Measurements from ENCODE around the gene GSG1L2. TPM values are rescaled to one million over a fixed set of nuclear protein-coding genes. Genes with fewer than 3 reads are reported as not detected.

GSG1L2 gene
- total and polyA plus RNA-seq, 5 donors from 2014 or later, result not detected

DNA sequence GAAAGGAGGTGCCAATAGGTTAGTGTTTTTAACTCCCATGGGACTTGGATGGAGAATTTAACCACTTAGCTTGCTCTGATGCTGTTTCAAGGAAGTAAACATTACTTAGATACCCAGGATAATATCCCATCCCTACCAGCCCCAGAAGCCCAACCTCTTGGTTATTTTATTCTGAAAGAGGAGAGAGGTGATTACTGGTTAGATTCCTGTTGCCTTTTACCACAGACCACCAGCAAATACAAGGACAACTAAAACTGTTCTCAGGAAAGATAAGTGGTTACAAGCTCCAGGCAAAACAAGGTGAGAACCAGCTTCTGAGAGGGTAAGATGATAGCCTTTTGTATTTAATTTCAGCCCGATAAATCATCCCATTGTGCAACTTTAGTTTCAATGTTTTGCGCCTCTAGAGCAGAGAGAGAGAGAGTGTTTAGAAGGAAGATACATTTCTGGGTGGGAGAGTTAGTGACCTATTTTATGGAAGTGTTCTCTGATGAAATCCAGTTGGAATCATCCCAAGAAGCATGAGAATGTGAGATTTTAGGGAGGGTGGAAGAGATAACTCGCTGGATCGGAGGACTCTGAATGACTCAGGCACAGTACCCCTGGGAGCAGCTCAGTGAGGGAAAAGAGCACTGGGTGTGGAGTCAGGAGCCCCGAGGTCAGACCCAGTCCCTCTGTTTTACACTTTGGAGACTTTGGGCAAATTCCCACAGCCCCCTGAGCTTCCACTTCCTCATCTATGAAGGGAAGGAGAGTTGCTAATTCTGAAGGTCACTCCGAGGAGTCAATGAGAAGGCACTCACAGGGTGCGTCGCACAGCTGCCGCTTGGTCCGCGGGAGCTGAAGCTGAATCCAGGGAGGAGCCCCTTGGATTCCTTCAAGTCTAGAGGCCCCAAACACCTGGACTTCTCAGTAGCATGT lies 15.9 kb upstream of the GSG1L2 start:
- Histone ChIP-seq H3K9me3 (ENCODE audit: control insufficient read depth in 2 of 2, low read length in 2 of 2) (no peaks in the 10 kb centered on the region), H3K4me3 (ENCODE audit: low read depth, low read length) (no peak overlapping the region), H3K27me3 (ENCODE audit: control insufficient read depth, insufficient read depth, low read length) (no peaks in the 10 kb centered on the region), H3K36me3 (ENCODE audit: control insufficient read depth, insufficient read depth, low read length) (no peaks in the 10 kb centered on the region), H3K4me1 (ENCODE audit: control insufficient read depth, insufficient read depth, low read length, poor library complexity, severe bottlenecking) (no peaks in the 10 kb centered on the region), H3K27ac (ENCODE audit: insufficient read depth, low read length, poor library complexity, severe bottlenecking) (no peak overlapping the region)
- H3K27ac Mint-ChIP-seq, result no peak overlapping the region
- DNase-seq (no peak), ATAC-seq (ENCODE audit: low read depth in 2 of 2) (no peak)
- no peaks in the 10 kb centered on the region for H3K27me3 Mint-ChIP-seq
- no peaks in the 10 kb centered on the region for H3K36me3 Mint-ChIP-seq
- H3K9me3 Mint-ChIP-seq, result peaks cover 0 to 2% (median 0%) of the 10 kb centered on the region in 7 donors
- no peaks in the 10 kb centered on the region for H3K4me1 Mint-ChIP-seq
- H3K4me3 Mint-ChIP-seq, result no peak overlapping the region

DNA sequence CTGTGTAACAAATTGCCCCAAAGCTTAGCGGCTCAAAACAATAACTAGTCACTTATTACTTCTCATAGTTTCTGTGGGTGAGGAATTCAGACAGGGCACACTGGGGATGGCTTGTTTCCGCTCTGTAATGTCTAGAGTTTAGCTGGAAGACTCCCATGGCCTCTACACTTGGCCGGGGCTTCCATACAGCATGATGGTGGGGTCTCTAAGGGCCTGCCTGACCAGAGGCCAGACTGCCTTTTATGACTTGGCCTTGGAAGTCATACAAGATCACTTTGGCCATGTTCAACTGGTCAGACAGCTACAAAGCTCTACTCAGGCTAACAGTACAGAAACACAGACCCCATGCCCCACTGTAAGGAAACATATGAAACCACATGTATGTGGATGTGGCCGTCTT lies 12.0 kb upstream of the GSG1L2 start:
- DNase-seq (no peak), ATAC-seq (ENCODE audit: low read depth in 2 of 2) (no peak)
- no peaks in the 10 kb centered on the region for H3K9me3 ChIP-seq (ENCODE audit: control insufficient read depth in 2 of 2, low read length in 2 of 2)
- no peaks in the 10 kb centered on the region for H3K36me3 ChIP-seq (ENCODE audit: control insufficient read depth, insufficient read depth, low read length)
- no peaks in the 10 kb centered on the region for H3K36me3 Mint-ChIP-seq
- no peaks in the 10 kb centered on the region for H3K4me1 Mint-ChIP-seq
- no peak overlapping the region for H3K4me3 Mint-ChIP-seq
- H3K27ac Mint-ChIP-seq, result no peak overlapping the region
- peaks cover 9% of the 10 kb centered on the region for H3K27me3 Mint-ChIP-seq
- no peak overlapping the region for H3K27ac ChIP-seq (ENCODE audit: insufficient read depth, low read length, poor library complexity, severe bottlenecking)
- H3K4me1 ChIP-seq (ENCODE audit: control insufficient read depth, insufficient read depth, low read length, poor library complexity, severe bottlenecking), result no peaks in the 10 kb centered on the region
- no peaks in the 10 kb centered on the region for H3K27me3 ChIP-seq (ENCODE audit: control insufficient read depth, insufficient read depth, low read length)
- no peak overlapping the region for H3K4me3 ChIP-seq (ENCODE audit: low read depth, low read length)
- H3K9me3 Mint-ChIP-seq, result no peaks in the 10 kb centered on the region

DNA sequence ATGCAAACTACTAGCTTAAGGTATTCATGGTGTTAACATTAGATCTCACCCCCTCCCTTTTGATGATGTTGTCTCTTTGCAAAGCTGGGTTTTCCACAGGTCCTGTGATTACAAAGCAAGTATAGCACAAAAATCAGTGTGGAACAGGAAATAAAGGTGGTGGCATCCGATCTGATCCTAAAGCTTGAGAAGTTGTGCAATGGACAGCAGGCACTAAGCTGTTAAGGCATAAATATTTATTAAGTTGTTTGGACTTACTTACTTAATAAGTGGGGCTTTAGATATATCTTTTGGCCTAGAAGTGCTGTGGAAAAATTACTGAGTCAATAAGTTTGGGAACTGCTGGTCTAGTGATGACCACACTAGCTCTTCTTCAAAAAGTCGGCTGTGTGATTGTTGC lies 8.8 kb upstream of the GSG1L2 start:
- Histone ChIP-seq H3K4me1 (ENCODE audit: control insufficient read depth, insufficient read depth, low read length, poor library complexity, severe bottlenecking) (no peaks in the 10 kb centered on the region), H3K36me3 (ENCODE audit: control insufficient read depth, insufficient read depth, low read length) (no peaks in the 10 kb centered on the region), H3K27ac (ENCODE audit: insufficient read depth, low read length, poor library complexity, severe bottlenecking) (no peak overlapping the region), H3K9me3 (ENCODE audit: control insufficient read depth in 2 of 2, low read length in 2 of 2) (no peaks in the 10 kb centered on the region), H3K4me3 (ENCODE audit: low read depth, low read length) (no peak overlapping the region), H3K27me3 (ENCODE audit: control insufficient read depth, insufficient read depth, low read length) (no peaks in the 10 kb centered on the region)
- Mint-ChIP-seq H3K9me3 (no peaks in the 10 kb centered on the region), H3K4me3 (no peak overlapping the region), H3K36me3 (no peaks in the 10 kb centered on the region), H3K27me3 (peaks cover 9% of the 10 kb centered on the region), H3K27ac (no peak overlapping the region), H3K4me1 (no peaks in the 10 kb centered on the region)
- no peak for ATAC-seq (ENCODE audit: low read depth in 2 of 2)
- DNase-seq, result no peak

DNA sequence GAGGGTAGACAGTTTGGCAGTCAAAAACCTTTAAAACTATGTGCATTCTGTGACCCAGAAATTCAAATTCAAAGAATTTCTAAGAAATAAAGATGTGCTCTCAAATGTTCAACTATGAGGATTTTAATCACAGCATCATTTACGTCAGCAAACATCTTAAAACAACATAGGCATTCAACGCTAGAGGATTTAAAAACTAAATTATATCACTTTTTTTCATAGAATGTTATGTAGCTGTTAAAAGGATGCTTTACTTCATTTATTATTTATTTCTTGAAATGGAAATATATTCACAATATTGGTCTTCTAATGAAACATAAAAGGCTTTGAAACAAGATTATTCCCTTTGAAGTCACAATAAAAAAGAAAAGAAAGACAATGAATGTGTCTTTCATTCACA lies 7.5 kb upstream of the GSG1L2 start:
- H3K9me3 Mint-ChIP-seq, result no peaks in the 10 kb centered on the region
- Histone ChIP-seq H3K9me3 (ENCODE audit: control insufficient read depth in 2 of 2, low read length in 2 of 2) (no peaks in the 10 kb centered on the region), H3K27ac (ENCODE audit: insufficient read depth, low read length, poor library complexity, severe bottlenecking) (no peak overlapping the region), H3K27me3 (ENCODE audit: control insufficient read depth, insufficient read depth, low read length) (no peaks in the 10 kb centered on the region), H3K36me3 (ENCODE audit: control insufficient read depth, insufficient read depth, low read length) (no peaks in the 10 kb centered on the region), H3K4me3 (ENCODE audit: low read depth, low read length) (no peak overlapping the region), H3K4me1 (ENCODE audit: control insufficient read depth, insufficient read depth, low read length, poor library complexity, severe bottlenecking) (no peaks in the 10 kb centered on the region)
- H3K27me3 Mint-ChIP-seq, result peaks cover 12% of the 10 kb centered on the region
- ATAC-seq (ENCODE audit: low read depth in 2 of 2), result no peak
- no peaks in the 10 kb centered on the region for H3K4me1 Mint-ChIP-seq
- H3K36me3 Mint-ChIP-seq, result no peaks in the 10 kb centered on the region
- H3K27ac Mint-ChIP-seq, result no peak overlapping the region
- DNase-seq, result no peak
- no peak overlapping the region for H3K4me3 Mint-ChIP-seq

DNA sequence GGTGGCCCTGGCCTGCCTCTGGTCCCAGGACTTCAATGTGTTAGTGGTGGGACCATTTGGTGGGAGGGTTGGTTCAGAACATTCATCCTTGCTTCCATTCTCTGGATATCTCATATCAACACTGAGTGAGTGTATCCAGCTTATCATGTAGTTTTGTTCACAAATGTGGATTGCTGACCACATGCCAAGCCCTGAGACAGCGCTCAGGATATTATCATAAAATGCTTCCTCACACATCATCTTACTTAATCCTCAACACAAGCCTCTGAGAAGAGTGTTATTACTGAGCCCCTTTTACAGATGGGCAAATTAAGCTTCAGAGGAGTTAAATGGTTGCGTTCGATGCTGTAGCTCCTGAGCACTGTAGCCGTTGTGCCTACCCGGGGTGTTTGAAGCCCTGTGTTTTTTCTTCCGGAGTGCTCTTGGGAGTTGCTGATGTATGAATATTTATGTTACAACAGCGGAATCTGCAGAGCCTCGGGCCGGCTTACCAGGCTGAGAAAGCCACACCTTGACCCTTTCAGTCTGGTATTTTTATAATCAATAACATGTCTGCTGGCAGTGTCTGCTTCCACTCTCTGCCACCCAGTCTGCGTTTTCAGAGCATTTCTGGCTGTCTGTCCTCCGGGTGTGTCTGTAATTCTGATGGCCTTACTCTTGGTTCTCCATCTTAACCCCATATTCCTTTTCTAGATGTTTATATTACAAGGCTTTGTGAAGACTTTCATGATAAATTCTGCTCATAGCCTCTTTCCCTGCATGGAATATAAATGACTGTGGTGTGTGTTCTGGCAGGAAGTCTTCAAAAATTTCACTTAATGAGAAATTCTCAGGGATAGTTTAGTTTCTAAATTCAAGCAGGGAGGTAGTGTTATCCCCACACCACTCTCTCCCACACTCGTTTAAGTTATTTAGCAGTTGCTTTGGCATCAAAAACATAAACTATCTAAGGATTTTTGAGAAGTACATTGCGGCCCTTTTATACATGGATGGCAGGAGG lies 6.7 kb upstream of the GSG1L2 start:
- Mint-ChIP-seq H3K27me3 (peaks cover 12% of the 10 kb centered on the region), H3K4me3 (no peak overlapping the region), H3K27ac (no peak overlapping the region), H3K9me3 (peaks cover 0 to 3% (median 0%) of the 10 kb centered on the region in 7 donors), H3K4me1 (no peaks in the 10 kb centered on the region), H3K36me3 (no peaks in the 10 kb centered on the region)
- ATAC-seq (ENCODE audit: low read depth in 2 of 2) (no peak), DNase-seq (no peak)
- Histone ChIP-seq H3K4me3 (ENCODE audit: low read depth, low read length) (no peak overlapping the region), H3K36me3 (ENCODE audit: control insufficient read depth, insufficient read depth, low read length) (no peaks in the 10 kb centered on the region), H3K4me1 (ENCODE audit: control insufficient read depth, insufficient read depth, low read length, poor library complexity, severe bottlenecking) (no peaks in the 10 kb centered on the region), H3K9me3 (ENCODE audit: control insufficient read depth in 2 of 2, low read length in 2 of 2) (no peaks in the 10 kb centered on the region), H3K27me3 (ENCODE audit: control insufficient read depth, insufficient read depth, low read length) (no peaks in the 10 kb centered on the region), H3K27ac (ENCODE audit: insufficient read depth, low read length, poor library complexity, severe bottlenecking) (no peak overlapping the region)

DNA sequence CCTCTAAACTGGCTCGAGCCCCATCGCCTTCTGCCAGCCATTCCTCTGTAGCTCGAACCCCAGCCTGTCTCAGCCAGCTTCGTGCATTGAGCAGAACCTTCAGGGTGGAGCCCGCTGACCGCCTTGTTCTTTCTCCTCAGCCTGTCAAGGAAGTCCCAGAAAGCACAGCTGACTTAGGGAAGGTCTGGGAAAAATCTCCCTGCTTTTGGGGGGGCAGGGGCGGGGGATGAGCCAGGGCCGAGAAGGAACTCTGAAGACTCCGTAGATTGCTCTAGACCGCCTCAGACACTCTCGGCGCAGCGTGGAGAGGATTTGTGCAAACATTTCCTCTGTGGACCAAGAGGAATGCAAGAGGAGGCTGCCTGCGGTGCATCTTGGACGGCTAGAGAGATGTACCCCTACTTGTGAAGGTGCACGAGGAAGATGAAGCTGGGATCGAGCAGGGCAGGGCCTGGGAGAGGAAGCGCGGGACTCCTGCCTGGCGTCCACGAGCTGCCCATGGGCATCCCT lies 3.8 kb upstream of the GSG1L2 start, which contains the start of gene GLP2R:
Gene GLP2R (plus strand): TSS at position 284 of the 510 bp plus-strand sequence. CDS start 140 bp downstream, at position 424.
- H3K9me3 ChIP-seq (ENCODE audit: control insufficient read depth in 2 of 2, low read length in 2 of 2), result no peaks in the 10 kb centered on the region
- Mint-ChIP-seq H3K36me3 (no peaks in the 10 kb centered on the region), H3K9me3 (peaks cover 0 to 5% (median 0%) of the 10 kb centered on the region in 7 donors), H3K27ac (no peak within 1 kb of the TSS), H3K27me3 (peaks cover 9% of the 10 kb centered on the region), H3K4me3 (no peak within 1 kb of the TSS), H3K4me1 (no peaks in the 10 kb centered on the region)
- no peak within 1 kb of the TSS for H3K27ac ChIP-seq (ENCODE audit: insufficient read depth, low read length, poor library complexity, severe bottlenecking)
- no peaks in the 10 kb centered on the region for H3K27me3 ChIP-seq (ENCODE audit: control insufficient read depth, insufficient read depth, low read length)
- no peaks in the 10 kb centered on the region for H3K36me3 ChIP-seq (ENCODE audit: control insufficient read depth, insufficient read depth, low read length)
- no peak within 1 kb of the TSS for H3K4me3 ChIP-seq (ENCODE audit: low read depth, low read length)
- no peak for DNase-seq
- no peak for ATAC-seq (ENCODE audit: low read depth in 2 of 2)
- H3K4me1 ChIP-seq (ENCODE audit: control insufficient read depth, insufficient read depth, low read length, poor library complexity, severe bottlenecking), result no peaks in the 10 kb centered on the region

DNA sequence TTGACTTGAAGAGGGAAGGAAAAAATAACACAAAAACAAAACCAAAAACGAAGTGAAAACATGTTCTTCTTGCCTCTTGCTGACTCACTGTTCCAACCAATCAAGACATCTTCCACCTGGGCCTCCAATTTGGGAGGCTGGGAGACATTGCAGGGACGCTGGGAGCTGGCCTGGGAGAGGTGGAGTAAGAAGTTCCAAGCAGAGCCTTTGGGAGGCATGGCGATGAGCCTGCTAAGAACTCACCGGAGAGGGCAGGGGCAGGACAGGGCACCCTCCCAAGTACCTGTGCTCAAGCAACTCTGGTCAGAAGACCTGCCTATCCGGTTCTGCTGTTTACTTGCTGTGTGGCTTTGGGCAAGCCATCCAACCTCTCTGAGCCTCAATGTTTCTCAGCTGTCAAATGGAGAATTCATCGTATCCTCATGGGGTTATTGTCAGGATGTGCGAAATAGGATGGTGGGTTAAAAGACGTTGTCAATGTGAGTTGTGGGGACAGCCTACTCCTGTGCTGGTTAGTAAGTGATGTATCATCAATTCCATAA lies 3.0 kb upstream of the GSG1L2 start:
- H3K4me1 ChIP-seq (ENCODE audit: control insufficient read depth, insufficient read depth, low read length, poor library complexity, severe bottlenecking), result no peaks in the 10 kb centered on the region
- no peak overlapping the region for H3K27ac Mint-ChIP-seq
- no peaks in the 10 kb centered on the region for H3K27me3 ChIP-seq (ENCODE audit: control insufficient read depth, insufficient read depth, low read length)
- no peaks in the 10 kb centered on the region for H3K9me3 ChIP-seq (ENCODE audit: control insufficient read depth in 2 of 2, low read length in 2 of 2)
- peaks cover 0 to 5% (median 0%) of the 10 kb centered on the region in 7 donors for H3K9me3 Mint-ChIP-seq
- H3K36me3 ChIP-seq (ENCODE audit: control insufficient read depth, insufficient read depth, low read length), result no peaks in the 10 kb centered on the region
- ATAC-seq (ENCODE audit: low read depth in 2 of 2) (no peak), DNase-seq (no peak)
- H3K4me1 Mint-ChIP-seq, result no peaks in the 10 kb centered on the region
- no peak overlapping the region for H3K4me3 ChIP-seq (ENCODE audit: low read depth, low read length)
- peaks cover 4% of the 10 kb centered on the region for H3K27me3 Mint-ChIP-seq
- no peak overlapping the region for H3K4me3 Mint-ChIP-seq
- no peaks in the 10 kb centered on the region for H3K36me3 Mint-ChIP-seq
- no peak overlapping the region for H3K27ac ChIP-seq (ENCODE audit: insufficient read depth, low read length, poor library complexity, severe bottlenecking)

All from CD4-positive, CD25-positive, alpha-beta regulatory T cell (primary cell).